SH-SY5Y (cell line): Measurements from ENCODE around the gene SREK1.

ENCODE experiments used
- GATA2 ChIP-seq: IDR thresholded peaks from 2 replicates; pipeline ENCODE4 v1.6.1; 2011; ENCODE audit warnings: mild to moderate bottlenecking, low read depth, low read length
- GATA3 ChIP-seq: IDR thresholded peaks from 2 replicates; pipeline ENCODE4 v1.6.1; 2011; ENCODE audit warnings: low read depth, mild to moderate bottlenecking, low read length, moderate library complexity

- no peak for TF ChIP-seq GATA2
- TF ChIP-seq GATA3, result no peak
Measured at GRCh38 chr5:66231508-66231907, 87.4 kb downstream of the SREK1 start.
